BJ (cell line): Measurements from ENCODE around the gene KCTD2. TPM values are rescaled to one million over a fixed set of nuclear protein-coding genes. Genes with fewer than 3 reads are reported as not detected.

Experiments used
- CTCF ChIA-PET: fragments of 350-600 bp; formaldehyde crosslinking; extraction: SDS; loops from one replicate; lab custom pipeline; 2021; ENCODE audit warnings: antibody characterized with exemption, inconsistent platforms; lab: Yijun Ruan, JAX
- POLR2A ChIA-PET: fragments of 300-600 bp; sonication (Branson Sonifier 250); formaldehyde crosslinking; extraction: SDS; loops from one replicate; lab custom pipeline; 2021; ENCODE audit warnings: antibody characterized with exemption; lab: Charles Lee
- DNase-seq: peaks from one replicate; pipeline ENCODE4 v3.0.0-alpha.2; 2011; ENCODE audit warnings: low read depth
- H3K27me3 ChIP-seq: 2 replicates; pipeline ENCODE4 v1.6.0; 2011; ENCODE audit warnings: low read length; ENCODE audit not compliant: control insufficient read depth, insufficient read depth
- H3K36me3 ChIP-seq: 2 replicates; pipeline ENCODE4 v1.5.1; 2011; ENCODE audit warnings: low read length; ENCODE audit not compliant: control insufficient read depth, insufficient read depth
- H3K4me3 ChIP-seq: 2 replicates; pipeline ENCODE4 v1.5.1; 2011; ENCODE audit warnings: low read depth, mild to moderate bottlenecking, control low read depth, low read length
- polyA plus RNA-seq: library from polyadenylated mRNA; depleted of rRNA; stranded (reverse); fragments of >200 nt; gene quantifications from 2 replicates; pipeline ENCODE4 v1.2.3, GENCODE V29; 2011
- TF ChIP-seq, protein P1 (sequence below): IDR thresholded peaks from 2 replicates; pipeline ENCODE4 v1.5.1; 2011; ENCODE audit warnings: low read depth, mild to moderate bottlenecking, control low read depth, inconsistent platforms, low read length, moderate library complexity; ENCODE audit not compliant: insufficient read depth

The KCTD2 gene
- polyA plus RNA-seq, 1 experiment: 28.0 TPM

DNA sequence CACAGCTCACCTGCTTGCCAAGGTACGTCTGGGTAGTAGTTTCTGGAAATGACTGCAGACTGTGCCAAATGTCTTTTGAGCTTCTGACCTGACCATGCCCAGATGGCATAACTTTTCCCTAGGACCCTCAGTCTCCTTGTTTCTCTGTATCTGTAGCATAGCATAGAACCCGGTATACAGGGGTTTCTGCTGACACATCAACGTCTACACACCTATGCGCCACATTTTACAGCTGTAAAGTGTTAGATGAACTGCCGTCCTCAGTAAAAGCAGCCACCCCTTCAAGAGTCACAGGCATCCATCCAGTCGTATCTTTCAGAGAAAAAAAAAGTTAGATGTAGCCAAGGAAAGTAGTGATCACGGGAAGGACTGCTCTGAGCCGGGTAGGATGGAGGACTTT lies 17.4 kb downstream of the KCTD2 start:
- H3K4me3 ChIP-seq: no peak overlapping the region

DNA sequence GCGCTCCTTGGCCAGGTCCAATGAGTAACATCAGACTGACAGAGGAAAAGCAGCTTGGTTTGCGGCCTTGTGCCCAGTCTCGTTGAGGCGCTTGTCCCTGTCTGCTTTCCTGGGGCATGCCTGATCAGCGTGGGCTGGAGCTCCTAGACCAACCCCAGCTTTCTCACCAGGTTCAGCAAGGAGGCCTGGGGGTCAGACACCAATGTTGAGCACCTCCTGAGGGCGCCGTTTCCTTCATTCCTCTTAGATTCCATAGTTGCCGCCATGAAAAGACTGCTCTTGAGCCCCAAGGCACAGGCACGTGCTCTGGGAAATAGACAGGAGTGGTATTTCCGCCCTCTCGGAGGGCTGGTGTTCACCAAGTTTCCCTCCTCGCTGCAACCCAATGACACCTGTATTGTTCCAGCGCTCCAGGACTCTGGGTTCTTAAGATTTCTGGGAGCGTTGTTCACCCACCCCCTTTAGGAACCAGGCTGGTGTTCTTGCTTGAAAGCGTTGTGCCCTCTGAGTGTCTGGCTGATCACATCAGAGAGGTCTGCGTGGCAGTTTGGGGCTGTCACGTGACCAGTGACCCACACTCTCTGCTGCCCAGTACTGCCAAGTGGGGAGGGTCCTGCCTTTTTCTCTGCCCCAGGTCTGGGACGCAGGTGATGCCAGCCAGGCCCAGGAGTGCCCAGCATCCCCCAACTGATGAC lies 18.0 kb downstream of the KCTD2 start:
- peaks cover 24% of the 10 kb centered on the region for H3K36me3 ChIP-seq
- H3K4me3 ChIP-seq: no peak overlapping the region
- DNase-seq: no peak
- TF ChIP-seq, protein P1, sequence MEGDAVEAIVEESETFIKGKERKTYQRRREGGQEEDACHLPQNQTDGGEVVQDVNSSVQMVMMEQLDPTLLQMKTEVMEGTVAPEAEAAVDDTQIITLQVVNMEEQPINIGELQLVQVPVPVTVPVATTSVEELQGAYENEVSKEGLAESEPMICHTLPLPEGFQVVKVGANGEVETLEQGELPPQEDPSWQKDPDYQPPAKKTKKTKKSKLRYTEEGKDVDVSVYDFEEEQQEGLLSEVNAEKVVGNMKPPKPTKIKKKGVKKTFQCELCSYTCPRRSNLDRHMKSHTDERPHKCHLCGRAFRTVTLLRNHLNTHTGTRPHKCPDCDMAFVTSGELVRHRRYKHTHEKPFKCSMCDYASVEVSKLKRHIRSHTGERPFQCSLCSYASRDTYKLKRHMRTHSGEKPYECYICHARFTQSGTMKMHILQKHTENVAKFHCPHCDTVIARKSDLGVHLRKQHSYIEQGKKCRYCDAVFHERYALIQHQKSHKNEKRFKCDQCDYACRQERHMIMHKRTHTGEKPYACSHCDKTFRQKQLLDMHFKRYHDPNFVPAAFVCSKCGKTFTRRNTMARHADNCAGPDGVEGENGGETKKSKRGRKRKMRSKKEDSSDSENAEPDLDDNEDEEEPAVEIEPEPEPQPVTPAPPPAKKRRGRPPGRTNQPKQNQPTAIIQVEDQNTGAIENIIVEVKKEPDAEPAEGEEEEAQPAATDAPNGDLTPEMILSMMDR: no peak
- ChIA-PET CTCF (interaction anchor here (1.3 to 1.7 kb wide), 2 partner anchors 11 to 41 kb away, joined by 4 read pairs; no protein-coding TSS in a partner anchor), POLR2A (no interaction called here)
- H3K27me3 ChIP-seq: no peaks in the 10 kb centered on the region

More for the DNA sequence above, 17.4 kb downstream of the KCTD2 start:
- no peaks in the 10 kb centered on the region for H3K27me3 ChIP-seq
- H3K36me3 ChIP-seq: peaks cover 24% of the 10 kb centered on the region
- DNase-seq: no peak
- ChIA-PET CTCF (interaction anchor here (1.7 kb wide), 1 partner anchor 41 kb away, joined by 4 read pairs; no protein-coding TSS in a partner anchor), POLR2A (no interaction called here)
- TF ChIP-seq, protein P1: no peak

DNA sequence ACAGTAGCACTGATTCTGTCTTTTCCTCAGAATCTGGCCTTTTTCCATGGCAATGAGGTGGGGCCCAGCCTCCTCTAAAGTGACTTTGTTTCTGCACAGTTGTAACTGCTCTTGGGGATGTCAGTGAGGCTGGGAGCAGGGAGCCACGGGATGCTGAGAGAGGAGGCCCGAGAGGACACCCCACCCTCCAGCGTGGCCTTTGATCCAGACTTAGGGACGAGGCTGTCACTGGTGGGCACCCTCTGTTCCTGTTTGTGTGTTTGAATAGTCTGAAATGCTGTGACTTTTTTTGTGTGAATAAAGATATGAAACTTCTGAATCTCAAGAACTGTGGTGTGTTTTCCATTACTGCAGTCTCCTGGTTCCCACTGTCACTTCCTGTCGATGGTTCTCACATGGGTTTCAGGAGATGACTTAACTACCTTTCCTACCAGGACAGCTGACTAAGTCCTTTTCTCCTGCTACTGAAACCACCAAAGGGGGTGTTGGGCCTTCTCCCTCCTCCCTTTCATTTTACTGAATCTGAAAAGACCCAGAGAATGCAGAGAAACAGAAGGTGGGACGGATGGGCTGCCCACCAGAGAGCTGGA lies 18.6 kb downstream of the KCTD2 start:
- TF ChIP-seq, protein P1: no peak
- CTCF ChIA-PET: interaction anchor here (1.3 to 7.9 kb wide), 3 partner anchors 10 to 65 kb away, joined by 3 to 60 read pairs (median 4); no protein-coding TSS in a partner anchor

DNA sequence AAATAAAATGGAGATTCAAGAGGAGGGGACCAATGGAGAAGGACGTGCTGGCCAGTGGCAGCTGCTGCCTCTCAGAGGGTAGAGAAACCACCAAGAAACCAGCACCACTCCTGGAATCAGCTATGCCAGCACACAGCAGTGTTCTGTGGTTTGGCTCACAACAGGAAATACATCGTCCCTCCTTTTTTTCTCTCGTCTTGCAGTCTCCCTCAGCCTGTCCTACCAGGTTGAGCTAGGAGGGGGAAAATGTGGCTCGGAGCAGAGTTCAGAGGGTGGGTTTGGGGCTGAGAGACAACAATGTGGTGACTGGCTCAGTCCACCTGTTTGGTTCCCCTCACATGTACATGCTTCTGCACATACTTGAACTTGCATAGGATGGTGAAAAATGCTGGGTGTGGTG lies 20.8 kb downstream of the KCTD2 start:
- DNase-seq: no peak
- Histone ChIP-seq H3K36me3 (peaks cover 16% of the 10 kb centered on the region), H3K4me3 (no peak overlapping the region), H3K27me3 (no peaks in the 10 kb centered on the region)
- ChIA-PET CTCF (interaction anchor here (0.5 to 7.9 kb wide), 8 partner anchors 8 to 171 kb away, joined by 3 to 60 read pairs (median 4); no protein-coding TSS in a partner anchor), POLR2A (no interaction called here)
- TF ChIP-seq, protein P1: no peak

More for the DNA sequence above, 18.6 kb downstream of the KCTD2 start:
- POLR2A ChIA-PET: no interaction called here
- Histone ChIP-seq H3K27me3 (no peaks in the 10 kb centered on the region), H3K4me3 (no peak overlapping the region), H3K36me3 (peaks cover 24% of the 10 kb centered on the region)
- no peak for DNase-seq

DNA sequence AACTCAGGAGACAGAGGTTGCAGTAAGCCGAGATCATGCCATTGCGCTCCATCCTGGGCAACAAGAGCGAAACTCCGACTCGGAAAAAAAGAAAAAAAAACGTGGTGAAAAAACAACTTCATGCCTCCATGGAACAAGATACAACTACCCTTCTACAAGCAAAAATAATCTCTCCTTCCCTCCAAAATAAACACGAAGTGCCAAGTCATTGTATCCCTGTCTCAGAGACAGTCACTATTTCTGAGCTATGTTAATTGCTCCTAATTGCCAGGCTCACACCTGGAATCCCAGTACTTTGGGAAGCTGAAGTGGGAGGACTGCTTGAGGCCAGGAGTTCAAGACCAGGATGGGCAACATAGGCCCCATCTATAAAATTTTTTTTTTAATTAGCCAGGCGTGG lies 21.7 kb downstream of the KCTD2 start:
- Histone ChIP-seq H3K27me3 (no peaks in the 10 kb centered on the region), H3K4me3 (no peak overlapping the region), H3K36me3 (peaks cover 7% of the 10 kb centered on the region)
- TF ChIP-seq, protein P1: no peak
- ChIA-PET POLR2A (no interaction called here), CTCF (interaction anchor here (0.7 to 7.9 kb wide), 10 partner anchors 9 to 170 kb away, joined by 3 to 60 read pairs (median 4); partner anchors contain the start of gene NT5C)
- DNase-seq: no peak
